HG03439 (cell line): ENCODE data around the gene ANKRD30A.
"Not testable (repeated sequence)": the region's sequence is repeated elsewhere in the genome, so short reads cannot be mapped to it uniquely, and the experiment has no call there.

ENCODE experiments used
- ATAC-seq: cut with Tn5 transposase; IDR thresholded peaks from one replicate; pipeline ENCODE4 v1.9.1; 2021; ENCODE audit warnings: mild to moderate bottlenecking, moderate library complexity; ENCODE audit not compliant: unreplicated experiment

The ANKRD30A gene

GRCh38 chr10:37263304-37263703 lies 137.9 kb downstream of the ANKRD30A start:
- ATAC-seq, result no peak

DNA sequence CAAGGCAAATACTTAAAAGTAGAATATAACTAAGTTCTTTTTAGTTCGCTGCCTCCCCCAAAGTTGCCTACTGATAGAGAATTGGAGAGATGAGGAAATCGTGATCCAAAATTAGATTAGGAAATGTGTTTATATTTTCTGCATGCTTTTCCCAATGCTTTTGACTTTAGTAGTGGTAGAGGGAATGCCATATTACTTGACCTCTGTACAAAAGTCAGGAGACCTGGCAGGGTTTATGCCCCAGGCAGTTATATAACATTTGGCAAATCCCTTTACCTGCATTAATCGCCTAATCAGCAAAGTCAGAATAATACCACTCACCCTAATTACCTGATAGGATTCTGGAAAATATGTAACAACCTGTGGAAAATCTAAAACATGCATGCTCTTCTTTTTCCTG lies 142.9 kb downstream of the ANKRD30A start:
- ATAC-seq, result no peak

- no peak for ATAC-seq
These were observed 144.3 kb downstream of the ANKRD30A start for GRCh38 chr10:37269554-37270256.

- no peak for ATAC-seq
These were observed 149.9 kb downstream of the ANKRD30A start for GRCh38 chr10:37275216-37275777.

DNA sequence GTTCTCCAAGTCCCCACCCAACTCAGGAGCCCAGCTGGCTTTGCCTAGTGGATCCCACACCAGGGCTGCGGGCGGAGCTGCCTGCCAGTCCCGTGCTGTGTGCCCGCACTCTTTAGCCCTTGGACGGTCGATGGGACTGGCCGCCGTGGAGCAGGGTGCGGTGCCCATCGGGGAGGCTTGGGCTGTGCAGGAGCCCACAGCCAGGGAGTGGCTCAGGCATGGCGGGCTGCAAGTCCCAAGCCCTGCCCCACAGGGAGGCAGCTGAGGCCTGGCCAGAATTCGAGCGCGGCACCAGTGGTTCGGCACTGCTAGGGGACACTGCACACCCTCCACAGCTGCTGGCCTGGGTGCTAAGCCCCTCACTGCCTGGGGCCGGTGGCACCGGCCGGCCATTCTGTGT lies 159.7 kb downstream of the ANKRD30A start:
- no peak for ATAC-seq

DNA sequence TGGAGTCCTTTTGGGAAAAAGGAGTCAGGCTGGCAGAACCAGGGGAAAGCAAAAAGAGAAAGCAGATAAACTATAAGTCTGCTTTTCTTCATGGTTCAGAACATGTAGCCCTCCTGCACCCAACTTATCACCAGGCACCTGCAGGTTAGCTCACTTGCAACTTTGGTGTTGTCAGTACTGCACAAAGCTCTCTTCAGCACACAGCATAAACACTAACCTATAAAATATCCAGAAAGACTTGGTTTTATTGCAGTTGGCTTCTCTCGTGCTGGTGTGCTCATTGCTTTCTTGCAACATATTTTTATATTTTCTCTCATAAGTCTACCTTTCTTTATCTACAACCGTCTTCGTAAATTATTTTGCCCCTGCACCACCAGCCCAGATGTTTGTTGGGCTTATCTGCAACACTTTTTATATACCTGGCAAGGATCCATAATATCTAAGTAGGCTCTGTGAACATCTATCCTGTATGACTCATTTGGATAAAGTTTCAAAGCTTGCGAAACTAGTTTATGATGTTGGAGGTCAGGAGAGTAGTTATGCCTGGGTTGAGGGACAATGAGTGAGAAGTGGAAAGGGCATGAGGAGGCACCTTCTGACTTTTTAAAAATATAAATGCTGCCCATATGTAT lies 164.6 kb downstream of the ANKRD30A start:
- no peak for ATAC-seq

- ATAC-seq, result no peak
These were observed 175.9 kb downstream of the ANKRD30A start for GRCh38 chr10:37301271-37301670.

- no peak for ATAC-seq
These were observed 178.6 kb downstream of the ANKRD30A start for GRCh38 chr10:37304036-37304435.

DNA sequence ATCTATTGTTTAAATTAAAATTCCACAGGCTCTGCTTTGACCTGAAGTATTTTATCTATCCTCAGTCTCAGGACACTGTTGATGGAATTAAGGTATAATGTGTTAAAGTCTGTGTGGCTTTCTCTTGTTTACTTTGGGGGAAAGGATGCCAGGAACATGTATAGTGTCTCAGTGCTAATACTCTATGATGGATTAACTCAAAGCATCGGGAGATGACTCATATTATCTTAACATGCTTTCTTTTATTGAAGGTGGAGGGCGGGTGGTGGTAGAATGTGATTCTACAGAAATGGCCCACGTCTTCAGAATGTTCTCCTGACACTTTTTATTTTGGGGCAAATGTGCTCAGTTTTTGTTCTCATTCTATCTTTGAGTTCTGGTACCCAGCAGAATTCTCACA lies 189.0 kb downstream of the ANKRD30A start:
- no peak for ATAC-seq

DNA sequence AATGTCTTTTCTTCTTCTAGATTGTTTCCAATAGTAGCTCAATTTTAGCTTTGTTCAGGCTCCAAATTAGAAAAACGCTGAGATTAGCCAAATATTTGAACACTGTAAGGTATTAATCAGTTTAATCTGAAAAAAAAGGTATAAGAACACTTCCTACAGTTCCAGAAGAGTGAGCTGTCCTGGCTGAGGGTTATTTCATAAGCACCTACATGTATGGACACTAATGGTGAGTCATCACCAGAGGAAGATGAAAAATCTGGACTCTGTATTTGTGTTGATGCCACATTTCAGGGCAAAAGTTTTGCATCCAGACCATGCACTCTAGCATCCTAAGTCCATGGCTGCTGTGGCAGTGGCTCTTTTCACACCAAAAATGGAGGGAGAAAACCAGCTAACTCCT lies 189.5 kb downstream of the ANKRD30A start:
- no peak for ATAC-seq

DNA sequence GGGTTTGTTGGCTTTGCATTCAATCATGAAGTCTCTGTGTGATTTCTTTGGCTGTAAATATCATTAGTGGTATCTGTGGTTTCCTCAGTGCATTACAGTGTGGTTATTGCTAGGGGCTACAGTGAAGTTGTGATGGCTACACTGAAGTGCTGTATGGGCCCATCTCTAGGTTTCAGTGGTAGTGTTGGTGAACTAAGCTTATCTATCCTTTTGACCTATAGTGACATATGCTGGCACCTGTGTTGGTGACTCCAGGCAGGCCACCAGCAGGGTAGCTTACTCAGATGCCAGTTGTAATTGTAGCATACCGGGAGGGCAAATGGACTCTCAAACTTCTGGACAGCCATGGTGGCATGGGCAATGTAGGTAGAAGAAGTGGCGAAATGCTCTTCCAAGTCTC lies 219.0 kb downstream of the ANKRD30A start:
- no peak for ATAC-seq

GRCh38 chr10:37379991-37380390 lies 254.6 kb downstream of the ANKRD30A start:
- no peak for ATAC-seq

DNA sequence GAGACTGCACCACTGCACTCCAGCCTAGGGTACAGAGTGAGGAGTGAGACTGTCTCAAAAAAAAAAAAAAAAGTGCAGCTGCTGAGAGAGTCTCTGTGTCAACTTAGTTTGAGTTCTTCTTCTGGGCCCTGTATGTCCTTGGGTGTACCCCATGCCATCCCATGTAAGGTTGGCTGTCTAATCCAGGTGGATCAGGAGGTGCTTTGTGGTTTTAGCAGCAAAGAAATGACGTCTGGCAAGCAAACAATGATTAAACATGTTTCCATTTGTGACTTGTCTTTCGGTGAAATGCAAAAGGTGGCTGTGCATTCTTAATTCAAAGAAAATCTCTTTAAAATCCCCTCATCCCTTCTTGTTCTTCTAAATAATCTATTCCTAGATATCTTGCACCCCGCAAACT lies 255.9 kb downstream of the ANKRD30A start:
- no peak for ATAC-seq

GRCh38 chr10:37384923-37385322 lies 259.5 kb downstream of the ANKRD30A start:
- no peak for ATAC-seq

GRCh38 chr10:37390926-37391325 lies 265.5 kb downstream of the ANKRD30A start:
- no peak for ATAC-seq

DNA sequence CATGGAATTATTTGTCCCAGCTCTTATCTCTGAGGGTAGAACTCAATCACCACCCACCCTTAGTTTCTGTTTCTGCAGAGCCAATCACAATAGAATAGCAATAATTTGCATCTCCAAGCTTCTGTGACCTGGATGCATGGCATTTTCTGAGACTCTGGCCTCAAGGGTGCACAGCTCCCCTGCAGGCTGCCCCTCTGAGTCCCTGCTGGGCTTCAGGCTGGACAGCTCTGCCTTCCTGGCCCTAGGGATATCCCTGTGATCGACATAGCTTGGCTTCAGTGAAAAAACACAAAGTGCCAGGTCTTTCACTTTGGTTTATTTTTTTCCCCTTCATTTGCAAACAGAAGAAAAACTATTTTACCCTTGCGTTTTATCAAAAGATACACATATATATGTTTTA lies 275.4 kb downstream of the ANKRD30A start:
- not testable (repeated sequence) for ATAC-seq

DNA sequence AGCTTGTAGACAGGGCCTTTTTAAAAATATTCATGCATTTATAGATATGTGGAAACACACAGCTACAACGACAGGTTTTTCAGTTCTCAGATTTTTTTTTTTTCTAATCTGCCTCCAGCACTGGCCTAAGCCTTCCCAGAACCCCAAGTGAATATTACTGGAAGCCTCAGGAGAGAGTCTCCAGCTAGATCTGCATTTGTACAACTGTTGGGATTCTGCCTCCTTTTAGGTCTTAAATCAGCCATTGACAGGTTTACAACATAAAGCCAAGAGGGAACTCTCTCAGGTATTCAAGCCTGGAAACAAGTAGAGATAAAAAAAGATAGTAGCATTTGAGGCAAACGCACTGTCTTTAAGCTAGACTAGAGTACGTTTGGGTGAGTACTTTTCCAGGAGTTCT lies 275.8 kb downstream of the ANKRD30A start:
- no peak for ATAC-seq

GRCh38 chr10:37403776-37404175 lies 278.4 kb downstream of the ANKRD30A start:
- ATAC-seq, result no peak
